ENCODE results near the gene LRIT1.

LRIT1 gene

DNA sequence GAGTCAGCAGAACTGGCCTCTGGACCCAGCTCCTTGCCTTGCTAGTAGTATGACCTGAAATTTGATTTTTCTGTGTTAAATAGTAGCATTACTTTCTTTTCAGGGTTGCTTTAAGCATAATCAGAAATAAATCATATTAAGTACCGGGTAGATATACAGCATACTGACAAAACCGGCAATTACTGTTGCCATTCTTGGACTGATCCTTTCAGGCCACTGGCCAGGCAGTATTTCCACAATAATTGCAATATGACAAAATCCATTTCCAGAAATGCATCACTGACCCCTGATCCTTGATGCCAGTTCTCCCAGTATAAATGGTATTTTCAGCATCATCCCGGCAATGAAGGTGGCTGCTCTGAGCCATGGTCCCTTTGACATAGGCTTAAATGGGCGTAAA, 6.9 kb downstream of the LRIT1 start:
- ATAC-seq, result no peak

DNA sequence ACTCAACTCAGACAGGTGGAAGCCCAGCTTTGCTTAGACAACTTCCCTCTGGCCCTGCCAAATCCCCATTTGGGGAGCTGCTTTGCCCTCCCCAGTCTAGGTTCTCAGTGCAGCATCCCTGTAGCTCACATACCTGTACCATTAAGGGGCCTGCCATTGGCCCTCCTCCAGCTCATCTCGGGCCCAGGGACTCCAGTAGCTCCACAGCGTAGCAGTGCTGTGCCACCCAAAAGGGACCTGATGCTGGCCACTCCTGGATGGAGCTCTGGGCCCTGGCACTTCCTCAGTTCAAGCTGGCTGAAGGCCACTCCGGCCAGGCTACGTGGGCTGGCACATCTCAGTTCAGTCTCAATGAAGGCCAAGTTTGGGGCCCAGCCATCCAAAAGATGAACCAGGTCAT, 7.4 kb downstream of the LRIT1 start:
- Mint-ChIP-seq H3K9me3 (no peaks in the 10 kb centered on the region), H3K4me3 (no peak overlapping the region), H3K36me3 (no peaks in the 10 kb centered on the region), H3K27ac (no peak overlapping the region), H3K27me3 (peaks cover 35% of the 10 kb centered on the region), H3K4me1 (no peaks in the 10 kb centered on the region)
- no peak for ATAC-seq

More for the DNA sequence above, 6.9 kb downstream of the LRIT1 start:
- H3K9me3 Mint-ChIP-seq, result no peaks in the 10 kb centered on the region
- peaks cover 35% of the 10 kb centered on the region for H3K27me3 Mint-ChIP-seq
- H3K4me3 Mint-ChIP-seq, result no peak overlapping the region
- H3K4me1 Mint-ChIP-seq, result no peaks in the 10 kb centered on the region
- H3K27ac Mint-ChIP-seq, result no peak overlapping the region
- H3K36me3 Mint-ChIP-seq, result no peaks in the 10 kb centered on the region

DNA sequence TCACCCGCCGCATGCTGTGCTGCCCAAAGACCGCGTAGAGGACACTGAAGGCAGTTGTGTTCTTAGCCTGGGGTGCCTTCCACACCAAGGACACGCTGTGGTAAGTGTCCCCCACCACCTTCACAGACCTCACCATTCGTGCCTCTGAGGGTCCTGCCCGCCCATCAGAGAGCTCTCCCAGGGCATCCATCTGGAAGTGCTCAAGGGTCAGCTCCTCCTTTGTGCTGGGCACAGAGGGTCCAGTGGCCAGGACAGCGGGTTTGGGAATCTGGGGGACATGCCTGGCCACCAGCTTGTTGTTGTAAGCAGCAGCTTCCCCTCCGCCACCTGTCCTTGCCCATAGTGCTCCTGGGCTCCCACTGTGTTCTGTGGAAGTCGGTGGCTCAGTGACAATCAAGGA, 9.0 kb downstream of the LRIT1 start:
- Mint-ChIP-seq H3K36me3 (no peaks in the 10 kb centered on the region), H3K4me3 (no peak overlapping the region), H3K4me1 (no peaks in the 10 kb centered on the region), H3K9me3 (no peaks in the 10 kb centered on the region), H3K27me3 (peaks cover 29% of the 10 kb centered on the region), H3K27ac (no peak overlapping the region)
- ATAC-seq, result no peak

DNA sequence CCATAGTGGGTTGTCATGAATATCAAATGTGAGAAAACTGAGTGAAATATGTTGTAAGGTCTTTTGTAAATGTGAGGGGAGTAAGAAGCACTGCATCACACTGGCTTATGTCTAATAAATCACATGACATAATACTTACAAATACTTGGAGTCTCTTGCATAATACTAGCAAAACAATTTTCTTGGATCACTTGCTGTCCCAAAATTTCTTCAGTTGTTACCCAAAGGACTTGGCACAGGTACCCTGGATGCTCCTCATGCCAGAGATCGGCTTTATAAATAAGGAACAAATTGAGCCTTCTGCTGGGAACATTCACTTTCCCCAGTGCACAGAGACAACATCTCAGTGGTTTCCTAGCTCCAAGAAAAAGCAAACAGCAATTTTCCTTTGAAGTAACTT, 11.0 kb downstream of the LRIT1 start:
- no peak for ATAC-seq
- Mint-ChIP-seq H3K9me3 (no peaks in the 10 kb centered on the region), H3K36me3 (no peaks in the 10 kb centered on the region), H3K27me3 (peaks cover 16% of the 10 kb centered on the region), H3K4me1 (no peaks in the 10 kb centered on the region), H3K4me3 (no peak overlapping the region), H3K27ac (no peak overlapping the region)

DNA sequence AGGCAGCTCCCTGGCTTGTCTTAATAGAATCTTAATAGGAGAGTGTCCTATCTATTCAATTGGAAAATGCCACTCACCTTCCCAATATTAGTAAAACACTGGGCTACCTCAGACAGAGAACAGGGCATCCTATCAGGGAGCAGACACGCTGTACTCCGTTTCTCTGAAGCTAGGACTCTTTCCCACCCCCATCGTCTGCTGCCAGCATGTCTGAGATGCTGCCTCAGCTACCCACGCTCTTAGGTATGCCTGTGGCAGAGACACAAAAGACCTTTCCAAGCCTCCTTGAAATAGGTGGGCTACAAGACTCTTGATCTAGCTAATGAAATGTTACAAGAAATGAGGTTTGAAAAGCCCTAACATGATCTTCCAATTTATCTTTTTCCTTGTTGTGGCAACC, 13.5 kb downstream of the LRIT1 start:
- no peaks in the 10 kb centered on the region for H3K9me3 Mint-ChIP-seq
- no peak overlapping the region for H3K4me3 Mint-ChIP-seq
- no peak overlapping the region for H3K27ac Mint-ChIP-seq
- no peaks in the 10 kb centered on the region for H3K36me3 Mint-ChIP-seq
- H3K27me3 Mint-ChIP-seq, result peaks cover 15% of the 10 kb centered on the region
- ATAC-seq, result no peak
- no peaks in the 10 kb centered on the region for H3K4me1 Mint-ChIP-seq

DNA sequence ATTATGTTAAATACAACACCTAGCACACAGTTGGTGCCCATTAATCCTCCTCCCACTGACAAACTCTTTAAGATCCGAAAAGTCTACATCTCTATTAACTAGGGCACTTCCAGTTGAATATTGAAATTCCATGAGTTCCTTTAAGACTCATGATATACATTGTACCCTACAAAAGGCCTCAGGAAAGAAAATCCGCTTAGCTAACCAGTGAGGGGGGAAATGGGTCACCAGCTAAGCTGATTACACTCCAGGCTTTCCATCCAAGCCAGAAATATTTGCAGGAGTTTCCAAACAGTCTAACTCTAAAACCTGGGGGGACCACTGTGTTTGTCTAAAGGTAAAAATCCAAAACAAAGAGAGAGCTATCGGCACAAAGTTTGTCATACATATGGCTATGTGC, 14.7 kb downstream of the LRIT1 start:
- no peak overlapping the region for H3K27ac Mint-ChIP-seq
- no peaks in the 10 kb centered on the region for H3K4me1 Mint-ChIP-seq
- H3K36me3 Mint-ChIP-seq, result no peaks in the 10 kb centered on the region
- H3K9me3 Mint-ChIP-seq, result no peaks in the 10 kb centered on the region
- H3K4me3 Mint-ChIP-seq, result no peak overlapping the region
- ATAC-seq, result no peak
- H3K27me3 Mint-ChIP-seq, result peaks cover 3% of the 10 kb centered on the region

DNA sequence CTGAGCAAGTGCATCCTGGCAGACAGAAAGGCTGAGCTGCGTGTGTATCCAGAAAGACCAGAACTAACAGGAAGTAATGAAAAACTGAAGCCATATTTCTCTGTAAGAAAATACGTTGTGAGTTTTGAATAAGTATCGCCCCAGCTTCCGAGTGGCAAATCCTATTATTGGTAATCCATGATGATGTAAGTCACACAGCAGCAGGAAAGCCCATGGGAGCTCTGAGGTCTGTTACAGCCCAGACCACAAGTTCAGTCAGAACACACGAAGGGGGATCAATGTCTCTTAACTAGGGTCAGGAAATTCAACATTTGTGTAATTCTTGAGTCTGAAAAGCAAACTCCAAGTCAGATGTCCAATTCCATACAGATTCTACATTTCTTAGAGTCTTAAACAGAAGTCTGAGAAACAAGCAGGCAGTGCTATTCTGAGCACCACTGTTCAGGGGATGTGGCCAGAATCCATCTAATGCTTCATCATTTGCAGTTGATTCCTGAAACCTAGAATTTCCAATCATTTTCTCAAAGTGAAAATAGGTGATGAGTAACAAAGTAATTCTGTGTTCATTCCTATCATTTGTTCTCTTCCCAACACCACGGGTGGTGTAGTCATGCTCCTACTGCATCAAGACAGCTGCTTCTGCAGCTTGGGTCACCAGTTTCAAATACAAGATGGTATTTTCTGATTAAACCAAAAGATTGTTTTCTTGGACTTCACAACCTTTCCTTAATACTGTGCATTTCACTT, 15.7 kb downstream of the LRIT1 start, which contains the start of gene LRIT2:
TSS of gene LRIT2 (minus strand) at position 118 of the 747 bp plus-strand sequence. CDS start at position 94, 24 bp downstream.
- Mint-ChIP-seq H3K36me3 (no peaks in the 10 kb centered on the region), H3K27me3 (no peaks in the 10 kb centered on the region), H3K9me3 (no peaks in the 10 kb centered on the region), H3K27ac (no peak within 1 kb of the TSS), H3K4me3 (no peak within 1 kb of the TSS), H3K4me1 (no peaks in the 10 kb centered on the region)
- no peak for ATAC-seq

DNA sequence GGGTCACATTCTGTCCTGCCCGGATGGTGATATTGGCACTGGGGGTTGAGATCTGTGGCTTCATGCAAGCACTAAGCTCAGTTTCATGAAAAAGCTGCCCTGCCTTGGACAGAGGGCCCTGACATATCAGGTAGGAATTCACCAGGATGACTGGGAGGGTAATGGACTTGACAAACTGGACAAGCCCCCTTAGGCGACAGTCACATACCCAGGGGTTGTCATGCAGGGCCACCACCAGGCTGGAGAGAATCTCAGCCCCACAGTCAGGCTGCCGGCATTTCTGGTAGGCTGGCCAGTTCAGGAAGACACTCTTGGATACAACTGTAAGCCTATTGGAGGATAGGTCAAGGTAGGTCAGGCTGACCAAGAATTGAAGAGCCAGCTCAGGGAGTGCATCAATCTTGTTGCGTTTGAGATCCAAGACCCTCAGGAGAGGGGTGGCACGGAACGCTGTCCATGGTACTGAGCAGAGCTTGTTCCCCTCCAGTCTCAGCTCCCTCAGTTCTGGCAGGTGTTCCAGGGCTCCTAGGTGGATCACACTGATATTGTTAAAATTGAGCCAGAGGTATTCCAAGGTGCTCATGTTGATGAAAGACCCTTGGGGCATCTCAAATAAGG, 16.8 kb downstream of the LRIT1 start:
- H3K4me1 Mint-ChIP-seq, result no peaks in the 10 kb centered on the region
- no peak for ATAC-seq
- H3K36me3 Mint-ChIP-seq, result no peaks in the 10 kb centered on the region
- H3K4me3 Mint-ChIP-seq, result no peak overlapping the region
- H3K27ac Mint-ChIP-seq, result no peak overlapping the region
- H3K9me3 Mint-ChIP-seq, result peaks cover under 1% of the 10 kb centered on the region
- H3K27me3 Mint-ChIP-seq, result no peaks in the 10 kb centered on the region

DNA sequence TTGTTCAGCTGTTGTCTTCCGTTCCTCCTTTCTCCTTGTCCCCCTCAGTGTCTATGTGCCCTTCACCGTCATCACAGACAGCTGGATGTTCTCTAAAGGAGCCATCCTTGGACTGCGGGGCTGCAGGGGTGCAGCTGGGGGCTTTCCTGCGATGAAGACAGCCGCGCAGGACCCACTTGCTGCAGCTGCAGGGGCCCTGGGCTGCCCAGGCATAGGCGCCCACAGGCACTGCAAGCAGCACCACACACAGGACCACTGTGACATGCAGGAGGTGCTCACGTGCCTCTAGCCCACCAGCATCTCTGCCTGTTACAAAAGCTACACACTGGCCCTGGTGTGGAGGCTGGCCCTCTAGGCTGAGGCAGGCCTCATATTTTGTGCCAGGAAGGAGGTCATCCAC, 19.4 kb downstream of the LRIT1 start:
- Mint-ChIP-seq H3K27ac (no peak overlapping the region), H3K36me3 (no peaks in the 10 kb centered on the region), H3K4me1 (no peaks in the 10 kb centered on the region), H3K9me3 (peaks cover 5% of the 10 kb centered on the region), H3K27me3 (no peaks in the 10 kb centered on the region), H3K4me3 (no peak overlapping the region)
- no peak for ATAC-seq

DNA sequence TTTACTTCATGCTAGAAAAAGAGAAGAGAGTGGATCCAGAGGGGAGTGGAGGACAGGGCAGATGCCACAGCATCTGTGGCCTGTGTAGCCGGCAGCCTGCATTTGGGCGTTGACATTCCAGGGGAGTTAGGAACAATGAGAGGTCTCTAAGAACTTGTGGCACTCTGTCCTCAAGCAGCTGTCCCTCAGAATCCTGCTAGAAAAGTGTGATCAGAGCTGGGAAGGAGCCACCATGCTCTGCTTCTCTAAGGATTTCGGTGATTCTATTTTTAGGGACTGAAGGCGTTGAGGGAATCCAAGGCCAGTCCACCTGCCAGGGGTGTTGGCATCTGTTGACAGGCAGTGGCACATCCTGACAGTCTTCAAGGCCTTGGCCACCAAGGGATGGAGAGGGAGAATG, 23.6 kb downstream of the LRIT1 start:
- no peaks in the 10 kb centered on the region for H3K36me3 Mint-ChIP-seq
- H3K4me3 Mint-ChIP-seq, result no peak overlapping the region
- peaks cover 5% of the 10 kb centered on the region for H3K9me3 Mint-ChIP-seq
- no peak overlapping the region for H3K27ac Mint-ChIP-seq
- H3K27me3 Mint-ChIP-seq, result peaks cover 13% of the 10 kb centered on the region
- peaks cover 6% of the 10 kb centered on the region for H3K4me1 Mint-ChIP-seq
- ATAC-seq, result no peak

DNA sequence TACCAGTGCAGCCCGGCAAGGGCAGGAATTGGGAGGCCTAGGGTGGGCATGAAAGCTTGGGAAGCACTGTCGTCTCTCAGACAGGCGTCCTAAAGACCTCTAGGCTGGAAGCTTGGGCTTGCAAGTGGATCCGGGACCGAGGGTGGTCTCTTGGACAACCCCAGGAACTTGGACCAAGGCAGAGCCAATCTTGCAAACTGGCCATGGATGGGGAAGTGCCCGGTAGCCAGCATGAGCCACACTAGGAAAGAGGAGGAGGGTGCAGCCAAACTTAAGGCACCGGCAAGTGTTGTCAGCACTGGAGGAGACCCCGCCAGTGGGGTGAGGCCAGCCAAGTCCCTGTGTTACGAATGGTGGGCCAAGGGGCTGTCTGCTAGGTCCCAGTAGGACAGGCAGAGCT, 24.5 kb downstream of the LRIT1 start:
- peaks cover 6% of the 10 kb centered on the region for H3K4me1 Mint-ChIP-seq
- H3K27me3 Mint-ChIP-seq, result peaks cover 14% of the 10 kb centered on the region
- H3K9me3 Mint-ChIP-seq, result peaks cover 5% of the 10 kb centered on the region
- no peak overlapping the region for H3K27ac Mint-ChIP-seq
- ATAC-seq, result no peak
- H3K4me3 Mint-ChIP-seq, result no peak overlapping the region
- no peaks in the 10 kb centered on the region for H3K36me3 Mint-ChIP-seq

DNA sequence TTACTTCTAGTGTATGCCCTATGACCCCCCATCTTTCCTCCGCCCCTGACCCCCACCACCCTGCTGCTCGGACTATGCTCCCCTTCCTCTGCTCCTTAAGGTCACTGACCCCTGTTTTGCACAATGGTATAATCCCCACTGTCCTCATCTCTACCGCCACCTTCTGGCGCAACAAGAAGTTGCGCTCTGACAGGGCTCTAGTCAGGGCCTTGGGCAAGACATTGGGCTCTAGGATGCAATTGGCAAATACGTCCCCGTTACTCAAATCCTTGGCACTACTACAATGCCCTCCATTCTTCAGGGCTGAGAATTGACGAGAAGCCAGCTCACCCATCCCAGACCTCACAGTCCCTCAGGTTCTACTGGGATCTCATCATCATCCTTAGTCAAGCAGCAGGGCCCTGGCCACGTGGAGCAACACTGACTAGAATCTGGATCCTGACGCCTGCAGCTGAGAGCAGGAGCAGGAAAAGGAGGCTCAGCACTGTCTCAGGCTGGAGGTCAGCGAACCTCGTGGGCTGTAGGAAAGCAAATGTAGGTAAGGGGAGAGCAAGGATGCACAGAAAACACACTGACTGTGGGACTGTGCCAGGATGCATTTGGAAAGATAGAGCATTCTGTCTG, 26.6 kb downstream of the LRIT1 start:
- Mint-ChIP-seq H3K9me3 (peaks cover 5% of the 10 kb centered on the region), H3K27me3 (peaks cover 23% of the 10 kb centered on the region), H3K4me3 (no peak overlapping the region), H3K36me3 (no peaks in the 10 kb centered on the region), H3K4me1 (peaks cover 6% of the 10 kb centered on the region), H3K27ac (no peak overlapping the region)
- ATAC-seq, result peak; percentile 35

DNA sequence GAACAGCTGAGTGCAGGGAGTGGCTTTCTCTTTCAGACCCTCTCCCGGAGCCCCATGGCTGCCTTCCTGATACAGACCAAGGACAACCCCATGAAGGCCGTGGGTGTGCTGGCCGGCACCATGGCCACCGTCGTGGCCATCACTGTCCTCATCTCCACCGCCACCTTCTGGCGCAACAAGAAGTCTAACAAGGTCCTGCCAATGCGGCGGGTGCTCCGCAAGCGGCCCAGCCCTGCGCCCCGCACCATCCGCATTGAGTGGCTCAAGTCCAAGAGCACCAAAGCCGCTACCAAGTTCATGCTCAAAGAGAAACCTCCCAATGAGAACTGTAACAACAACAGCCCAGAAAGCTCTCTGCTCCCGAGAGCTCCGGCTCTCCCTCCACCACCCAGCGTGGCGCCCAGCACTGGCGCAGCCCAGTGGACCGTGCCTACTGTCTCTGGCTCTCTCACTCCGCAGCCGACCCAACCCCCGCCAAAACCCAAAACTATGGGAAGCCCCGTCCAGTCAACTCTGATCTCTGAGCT, 27.2 kb downstream of the LRIT1 start:
- Mint-ChIP-seq H3K4me1 (peaks cover 6% of the 10 kb centered on the region), H3K36me3 (no peaks in the 10 kb centered on the region), H3K4me3 (no peak overlapping the region), H3K9me3 (no peaks in the 10 kb centered on the region), H3K27me3 (peaks cover 23% of the 10 kb centered on the region), H3K27ac (no peak overlapping the region)
- ATAC-seq, result no peak

DNA sequence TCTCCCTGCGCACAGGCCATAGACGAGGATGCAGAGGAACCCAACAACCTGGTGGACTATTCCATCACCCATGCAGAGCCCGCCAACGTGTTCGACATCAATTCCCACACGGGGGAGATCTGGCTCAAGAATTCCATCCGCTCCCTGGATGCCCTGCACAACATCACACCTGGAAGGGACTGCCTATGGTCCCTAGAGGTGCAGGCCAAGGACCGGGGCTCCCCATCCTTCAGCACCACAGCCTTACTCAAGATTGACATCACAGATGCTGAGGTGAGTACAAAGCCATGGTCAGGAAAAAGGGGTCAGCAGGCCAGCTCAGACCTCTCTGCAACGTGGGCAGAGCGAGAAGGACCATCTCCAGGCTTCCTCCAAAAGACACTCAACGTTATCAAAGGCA, 28.3 kb downstream of the LRIT1 start:
- Mint-ChIP-seq H3K4me1 (peaks cover 6% of the 10 kb centered on the region), H3K27me3 (peaks cover 23% of the 10 kb centered on the region), H3K9me3 (no peaks in the 10 kb centered on the region), H3K36me3 (no peaks in the 10 kb centered on the region), H3K27ac (no peak overlapping the region), H3K4me3 (no peak overlapping the region)
- no peak for ATAC-seq

DNA sequence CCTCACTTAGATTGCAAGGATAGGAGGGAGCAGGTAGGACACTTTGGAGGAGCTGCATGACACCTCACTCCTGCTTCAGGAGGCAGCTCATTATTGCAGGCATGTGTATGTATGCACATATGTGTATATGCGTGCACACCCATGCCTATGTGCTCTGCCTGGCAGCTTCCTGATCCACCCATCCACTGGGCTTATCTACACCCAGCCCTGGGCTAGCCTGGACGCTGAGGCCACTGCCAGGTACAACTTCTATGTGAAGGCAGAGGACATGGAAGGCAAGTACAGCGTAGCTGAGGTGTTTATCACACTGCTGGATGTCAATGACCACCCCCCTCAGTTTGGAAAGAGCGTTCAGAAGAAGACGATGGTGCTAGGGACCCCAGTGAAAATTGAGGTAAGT, 29.3 kb downstream of the LRIT1 start:
- Mint-ChIP-seq H3K4me3 (no peak overlapping the region), H3K36me3 (no peaks in the 10 kb centered on the region), H3K4me1 (peaks cover 6% of the 10 kb centered on the region), H3K9me3 (no peaks in the 10 kb centered on the region), H3K27ac (no peak overlapping the region), H3K27me3 (peaks cover 30% of the 10 kb centered on the region)
- ATAC-seq, result no peak

DNA sequence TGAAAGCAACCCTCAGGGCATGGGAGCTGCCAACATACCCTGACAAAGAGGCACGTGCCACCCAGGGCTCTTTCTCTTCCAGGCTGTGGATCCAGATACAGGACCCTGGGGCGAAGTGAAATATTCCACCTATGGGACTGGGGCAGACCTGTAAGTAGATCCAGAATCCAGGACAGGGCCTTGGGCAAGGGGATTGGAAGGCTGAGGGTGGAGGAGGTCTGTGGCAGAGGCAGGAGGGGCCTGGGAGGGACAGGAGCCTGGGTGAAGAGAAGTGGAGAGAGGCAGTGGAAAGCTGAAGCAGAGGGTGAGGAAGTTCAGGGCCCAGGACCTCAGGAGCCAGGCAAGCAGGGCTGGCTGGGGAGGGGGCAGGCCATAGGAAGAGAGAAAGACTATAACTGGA, 29.8 kb downstream of the LRIT1 start:
- Mint-ChIP-seq H3K27ac (no peak overlapping the region), H3K4me3 (no peak overlapping the region), H3K9me3 (no peaks in the 10 kb centered on the region), H3K36me3 (no peaks in the 10 kb centered on the region), H3K27me3 (peaks cover 34% of the 10 kb centered on the region), H3K4me1 (peaks cover 6% of the 10 kb centered on the region)
- ATAC-seq, result no peak

Data from stimulated activated memory B cell treated with anti-CD40 and anti-IgM and Interleukin-4, amounts not matched to agents 10 μg/mL and 1 μg/mL and 100 μg/mL, for 72 hours (primary cell).